GM12878 (cell line): Measurements from ENCODE around the gene ZNF3. TPM values are rescaled to one million over a fixed set of nuclear protein-coding genes. Genes with fewer than 3 reads are reported as not detected.

Source experiments
- ATAC-seq: fragments of 200-7000 bp; cut with Tn5 transposase; 3 replicates; pipeline ENCODE4 v1.9.1; 2020; ENCODE audit warnings: mild to moderate bottlenecking, moderate library complexity
- BruUV-seq: library from RNA; stranded (reverse); fragments of 400-500 nt; replicated peaks from 2 replicates; lab custom pipeline; 2021; lab: Mats Ljungman, UMichigan
- CTCF ChIA-PET: fragments of 300-600 bp; sonication (Branson Sonifier 250); formaldehyde crosslinking; extraction: SDS; loops from one replicate; lab custom pipeline; 2021; ENCODE audit warnings: inconsistent platforms; lab: Yijun Ruan, JAX
- POLR2A ChIA-PET: fragments of 350-600 bp; formaldehyde crosslinking; extraction: SDS; loops from one replicate; lab custom pipeline; 2021; ENCODE audit warnings: inconsistent platforms; lab: Charles Lee
- RAD21 ChIA-PET: fragments of 300-600 bp; sonication (Branson Sonifier 250); formaldehyde crosslinking; loops from one replicate; lab custom pipeline; 2023; ENCODE audit warnings: antibody characterized with exemption; ENCODE audit not compliant: unreplicated experiment; lab: Charles Lee
- SMC1A ChIA-PET: fragments of 300-600 bp; sonication (Branson Sonifier 250); formaldehyde crosslinking; loops from one replicate; lab custom pipeline; 2023; ENCODE audit not compliant: unreplicated experiment, uncharacterized antibody; lab: Charles Lee
- DNase-seq: peaks from one replicate; pipeline ENCODE4 v3.0.0-alpha.2; 2011; ENCODE audit warnings: low read depth, low spot score
- FAIRE-seq: peaks from 3 replicates; lab custom pipeline; 2011; peaks lifted over from hg19 to GRCh38; lab: Jason Lieb, UNC
- H2AFZ ChIP-seq: 2 replicates; pipeline ENCODE4 v1.6.0; 2011; ENCODE audit warnings: low read depth, low read length, control low read depth; ENCODE audit not compliant: control insufficient read depth
- H3K27ac ChIP-seq: 2 replicates; pipeline ENCODE4 v1.5.1; 2011; ENCODE audit warnings: control low read depth; ENCODE audit not compliant: control insufficient read depth, insufficient read depth
- H3K27me3 ChIP-seq, 2 experiments: replicated peaks in 1 of 2; 2 replicates each; pipeline versions ENCODE4 v1.6.0 to v1.6.1; 2011; ENCODE audit warnings: low read length in 1 of 2; ENCODE audit not compliant: control insufficient read depth in 2 of 2, insufficient read depth in 2 of 2
- H3K36me3 ChIP-seq, 2 experiments: 2 replicates each; pipeline ENCODE4 v1.5.1; 2011; ENCODE audit warnings: low read length in 1 of 2; ENCODE audit not compliant: control insufficient read depth in 2 of 2, insufficient read depth in 2 of 2
- H3K4me1 ChIP-seq: 2 replicates; pipeline ENCODE4 v1.6.1; 2011; ENCODE audit warnings: mild to moderate bottlenecking, low read length, moderate library complexity, mixed read lengths; ENCODE audit not compliant: control insufficient read depth, insufficient read depth
- H3K4me2 ChIP-seq: 2 replicates; pipeline ENCODE4 v1.6.0; 2011; ENCODE audit warnings: control low read depth; ENCODE audit not compliant: control insufficient read depth, insufficient read depth
- H3K4me3 ChIP-seq: fragments of 200-600 bp; sonication (generic); 2 replicates; pipeline ENCODE4 v1.5.1; 2016
- H3K79me2 ChIP-seq: 2 replicates; pipeline ENCODE4 v1.6.0; 2011; ENCODE audit warnings: low read length; ENCODE audit not compliant: control insufficient read depth, insufficient read depth
- H3K9ac ChIP-seq: 2 replicates; pipeline ENCODE4 v1.8.0; 2011; ENCODE audit warnings: low read length, control low read depth, mixed read lengths; ENCODE audit not compliant: control insufficient read depth, insufficient read depth
- H3K9me3 ChIP-seq: replicated peaks from 3 replicates; pipeline ENCODE4 v1.5.1; 2011; ENCODE audit warnings: mild to moderate bottlenecking, low read length; ENCODE audit not compliant: control insufficient read depth, insufficient read depth
- H4K20me1 ChIP-seq: 2 replicates; pipeline ENCODE4 v1.6.0; 2011; ENCODE audit not compliant: control insufficient read depth, insufficient read depth
- E2F4 ChIP-seq: IDR thresholded peaks from 2 replicates; pipeline ENCODE4 v1.6.1; 2012; ENCODE audit warnings: low read depth, low read length, improper control_type of control experiment
- HSF1 ChIP-seq: fragments of 150-350 bp; IDR thresholded peaks from 2 replicates; pipeline ENCODE4 v1.6.1; 2014; ENCODE audit warnings: mild to moderate bottlenecking, low read depth, low read length
- IRF3 ChIP-seq: fragments of 450-650 bp; IDR thresholded peaks from 2 replicates; pipeline ENCODE4 v1.6.1; 2014; ENCODE audit warnings: mild to moderate bottlenecking
- POLR2AphosphoS5 ChIP-seq: IDR thresholded peaks from 2 replicates; pipeline ENCODE4 v1.6.1; 2011; ENCODE audit warnings: mild to moderate bottlenecking, low read length, inconsistent platforms
- POU2F2 ChIP-seq: IDR thresholded peaks from 3 replicates; pipeline ENCODE4 v1.6.1; 2011; ENCODE audit warnings: low read depth, mild to moderate bottlenecking, low read length, borderline replicate concordance
- PRDM15 ChIP-seq: fragments of 450-650 bp; formaldehyde crosslinking; IDR thresholded peaks from 2 replicates; pipeline ENCODE4 v1.4.0; 2020; ENCODE audit warnings: mild to moderate bottlenecking, moderate library complexity
- RBBP5 ChIP-seq: fragments of 200-600 bp; sonication (generic); conservative IDR thresholded peaks from 2 replicates; pipeline ENCODE4 v1.6.1; 2016
- SMAD1 ChIP-seq: fragments of 450-650 bp; IDR thresholded peaks from 2 replicates; pipeline ENCODE4 v1.6.1; 2018; ENCODE audit warnings: mild to moderate bottlenecking, low read depth; ENCODE audit not compliant: partially characterized antibody
- STAT1 ChIP-seq: fragments of 450-650 bp; conservative IDR thresholded peaks from 2 replicates; pipeline ENCODE4 v1.6.1; 2014; ENCODE audit warnings: antibody characterized with exemption, mild to moderate bottlenecking
- TCF7 ChIP-seq: IDR thresholded peaks from 2 replicates; pipeline ENCODE4 v1.6.1; 2014; ENCODE audit warnings: antibody characterized with exemption, borderline replicate concordance
- WGBS: methylation state at CpG from one replicate; pipeline ENCODE4 v1.1.6; 2016; ENCODE audit warnings: low lambda C conversion rate; ENCODE audit not compliant: insufficient replicate concordance, insufficient coverage; ENCODE audit errors: missing lambda C conversion rate; 5-methylcytosine and 5-hydroxymethylcytosine counted together
- in situ Hi-C: fragments of 300-500 bp; cut with MboI; formaldehyde crosslinking; loops from 9 replicates; pipeline ENCODE4 v1.14.3; 2018; ENCODE audit warnings: mixed read lengths
- intact Hi-C: fragments of 100-400 bp; cut with micrococcal nuclease; formaldehyde crosslinking; loops from one replicate; pipeline ENCODE4 v1.14.2; 2022; ENCODE audit not compliant: unreplicated experiment
- polyA plus RNA-seq, 11 experiments: library from polyadenylated mRNA; depleted of rRNA in 4 of 11; unstranded in 6 of 11; stranded (reverse) in 5 of 11; fragments of >200 nt; fragmentation: Nextera tagmentation in 4 of 11; fragmentation: Illumina TruSeq in 1 of 11; extraction: Ambion mirVana in 4 of 11; extraction: Trizol in 1 of 11; gene quantifications; 1 replicate in 1 of 11; 2 replicates in 10 of 11; pipeline versions ENCODE4 v1.2.1 to v1.2.3, GENCODE V29; 2011 to 2016; ENCODE audit warnings: inconsistent platforms in 2 of 11, missing spikeins in 2 of 11, low read depth in 1 of 11
- total RNA-seq, 4 experiments: library from RNA; depleted of rRNA in 3 of 4; stranded (reverse); fragments of >200 nt in 3 of 4; fragmentation: Illumina TruSeq in 1 of 4; extraction: Trizol in 1 of 4; gene quantifications; 2 replicates each; pipeline versions ENCODE4 v1.2.1 to v1.2.3, GENCODE V29; 2013 to 2021

ZNF3 gene
- total and polyA plus RNA-seq, 10 of the 15 experiments (the other 5 are each of a cell fraction or from before 2014, with no cell fraction given): 17.2 to 37.4 (median 29.4) TPM

- TF ChIP-seq E2F4: no peak
Measured at GRCh38 chr7:100064162-100064561, 17.4 kb downstream of the ZNF3 start (continued).

- DNase-seq: no peak
- ChIA-PET SMC1A (interaction anchor here (1.0 kb wide), 1 partner anchor 10 kb away, joined by 3 read pairs; no protein-coding TSS in a partner anchor), POLR2A (interaction anchor here (0.6 to 1.0 kb wide), 2 partner anchors 13 to 32 kb away, joined by 3 to 4 read pairs; no protein-coding TSS in a partner anchor), CTCF (interaction anchor here (0.6 to 1.9 kb wide), 8 partner anchors 10 to 84 kb away, joined by 3 to 5 read pairs (median 3); no protein-coding TSS in a partner anchor), RAD21 (no interaction called here)
- H3K4me1 ChIP-seq: no peaks in the 10 kb centered on the region
- H3K79me2 ChIP-seq: no peaks in the 10 kb centered on the region
- FAIRE-seq: no peak
- in situ Hi-C loops: no loop called here
- no peak overlapping the region for H2AFZ ChIP-seq
- WGBS: 95% methylated on average over 4 of the region's 4 CpGs
- no peak overlapping the region for H3K4me3 ChIP-seq
- no peaks in the 10 kb centered on the region for H4K20me1 ChIP-seq
- TF ChIP-seq POU2F2: no peak
- TF ChIP-seq POLR2AphosphoS5: no peak
- TF ChIP-seq IRF3: no peak
- TF ChIP-seq RBBP5: no peak
- no peak for TF ChIP-seq SMAD1
- TF ChIP-seq STAT1: no peak
- TF ChIP-seq TCF7: no peak
- no peak for TF ChIP-seq HSF1
- no peak for TF ChIP-seq PRDM15
- no peaks in the 10 kb centered on the region for H3K27me3 ChIP-seq
- no peak overlapping the region for H3K27ac ChIP-seq
- no peak overlapping the region for H3K4me2 ChIP-seq
- intact Hi-C loops: no loop called here
- BruUV-seq: no TSS peak
- no peak overlapping the region for H3K9ac ChIP-seq
- H3K36me3 ChIP-seq: peaks cover 2 to 12% of the 10 kb centered on the region in 2 experiments; a peak in 2 of 4 replicates
- no peaks in the 10 kb centered on the region for H3K9me3 ChIP-seq
- ATAC-seq: no peak
Measured at GRCh38 chr7:100063376-100063775, 18.1 kb downstream of the ZNF3 start.
